ENCODE results near the gene IGFBP1. TPM values are rescaled to one million over a fixed set of nuclear protein-coding genes. Genes with fewer than 3 reads are reported as not detected.

Gene IGFBP1
- total and polyA plus RNA-seq, 9 of the 15 experiments (the other 6 are each of a cell fraction or from before 2014, with no cell fraction given): not detected

- Histone ChIP-seq H3K27me3 (ENCODE audit: control insufficient read depth in 2 of 2, insufficient read depth in 2 of 2, low read length in 2 of 2) (no peaks in the 10 kb centered on the region), H3K9me1 (ENCODE audit: control insufficient read depth, insufficient read depth, low read length) (no peaks in the 10 kb centered on the region), H3K79me2 (ENCODE audit: control insufficient read depth, insufficient read depth, low read length) (no peaks in the 10 kb centered on the region), H3K27ac (ENCODE audit: extremely low read depth, low read depth, low read length) (no peak overlapping the region), H3K9me3 (replicated peaks; ENCODE audit: control insufficient read depth, insufficient read depth, low read depth, low read length) (no peaks in the 10 kb centered on the region), H4K20me1 (replicated peaks; ENCODE audit: control insufficient read depth, insufficient read depth, low read length) (no peaks in the 10 kb centered on the region), H3K4me3 (no peak overlapping the region), H3K36me3 (ENCODE audit: control insufficient read depth, insufficient read depth, low read length) (no peaks in the 10 kb centered on the region), H3K9ac (ENCODE audit: insufficient read depth in 1 of 2, low read depth in 2 of 2, low read length in 2 of 2) (no peak overlapping the region), H3K4me1 (replicated peaks in 1 of 2; ENCODE audit: control insufficient read depth in 2 of 2, insufficient read depth in 2 of 2, low read length in 2 of 2) (no peaks in the 10 kb centered on the region), H3K4me2 (ENCODE audit: insufficient read depth, low read length) (no peak overlapping the region), H2AFZ (ENCODE audit: low read depth, low read length) (no peak overlapping the region)
- ChIA-PET POLR2A (interaction anchor here (0.7 to 1.0 kb wide), 3 partner anchors 12 to 655 kb away, joined by 3 to 4 read pairs (median 3); no protein-coding TSS in a partner anchor), CTCF (ENCODE audit: low intra/inter-chr PET ratio) (no interaction called here)
- BruUV-seq (replicated peaks): no TSS peak
- in situ Hi-C loops (cut with MboI) (no loop called here), intact Hi-C loops (cut with micrococcal nuclease) (no loop called here)
- TF ChIP-seq STAT5A (IDR thresholded peaks at IDR 0.05; ENCODE audit: borderline replicate concordance, low read length) (no peak), HDGF (IDR thresholded peaks at IDR 0.05) (no peak), ZBTB1 (CRISPR knock-in tag; IDR thresholded peaks at IDR 0.05; ENCODE audit: borderline replicate concordance, low read depth) (no peak), CBX5 (IDR thresholded peaks at IDR 0.05; ENCODE audit: borderline replicate concordance, low read depth) (no peak), ZZZ3 (IDR thresholded peaks at IDR 0.05) (no peak), THRA (IDR thresholded peaks at IDR 0.05) (no peak), CTCF (IDR thresholded peaks at IDR 0.05 in 2 of 3, conservative IDR thresholded peaks at IDR 0.05 in 1 of 3; ENCODE audit: insufficient read depth in 2 of 3, low read depth in 1 of 3, low read length in 3 of 3) (no peak), DDX20 (tag; IDR thresholded peaks at IDR 0.05; ENCODE audit: low read depth) (no peak), SAFB2 (IDR thresholded peaks at IDR 0.05; ENCODE audit: borderline replicate concordance, low read depth, low read length, severe bottlenecking) (no peak), ZNF780A (CRISPR knock-in tag; IDR thresholded peaks at IDR 0.05) (no peak), ZNF79 (CRISPR knock-in tag; IDR thresholded peaks at IDR 0.05; ENCODE audit: low read depth) (no peak), ZNF699 (CRISPR knock-in tag; IDR thresholded peaks at IDR 0.05; ENCODE audit: insufficient replicate concordance) (no peak)
- no peak for ATAC-seq
- no peak for FAIRE-seq
- DNase-seq (ENCODE audit: extremely low read depth in 1 of 4, low spot score in 3 of 4): no peak
- WGBS (ENCODE audit: insufficient coverage, low coverage, missing lambda C conversion rate): 0% methylated on average over 11 of the region's 11 CpGs
Measured at GRCh38 chr7:45939574-45939973, 51.3 kb downstream of the IGFBP1 start.

Measured in K562 (cell line).